IMR-90 (cell line): ENCODE results near the gene DUS1L. TPM values are rescaled to one million over a fixed set of nuclear protein-coding genes. Genes with fewer than 3 reads are reported as not detected.
A peak's percentile ranks its signal among the peaks of the same experiment; 100 is the strongest.

Source experiments
- ATAC-seq: fragments of 200-7000 bp; cut with Tn5 transposase; 2 replicates; pipeline ENCODE4 v1.9.1; 2020; ENCODE audit warnings: low read depth, mild to moderate bottlenecking, moderate library complexity
- BruUV-seq: library from RNA; stranded (reverse); fragments of 400-500 nt; replicated peaks from 2 replicates; lab custom pipeline; 2021; lab: Mats Ljungman, UMichigan
- CTCF ChIA-PET: fragments of 300-600 bp; formaldehyde crosslinking; extraction: SDS; loops from one replicate; lab custom pipeline; 2021; ENCODE audit warnings: antibody characterized with exemption; lab: Yijun Ruan, JAX
- POLR2A ChIA-PET: fragments of 300-600 bp; sonication (Branson Sonifier 250); formaldehyde crosslinking; loops from one replicate; lab custom pipeline; 2022; ENCODE audit warnings: antibody characterized with exemption; ENCODE audit not compliant: unreplicated experiment; lab: Charles Lee
- DNase-seq: peaks from one replicate; pipeline ENCODE4 v3.0.0; 2013
- H2AFZ ChIP-seq: replicated peaks from 2 replicates; pipeline ENCODE3; 2013; ENCODE audit warnings: low read length, mild to moderate bottlenecking; ENCODE audit not compliant: poor library complexity
- H2AK5ac ChIP-seq: 2 replicates; pipeline ENCODE4 v1.6.1; 2013; ENCODE audit warnings: low read depth, low read length, inconsistent platforms
- H2AK9ac ChIP-seq: replicated peaks from 2 replicates; pipeline ENCODE3; 2013; ENCODE audit warnings: mild to moderate bottlenecking, low read depth, low read length, moderate library complexity; ENCODE audit not compliant: poor library complexity
- H2BK120ac ChIP-seq: 2 replicates; pipeline ENCODE4 v1.6.1; 2013; ENCODE audit warnings: low read depth, low read length, inconsistent platforms
- H2BK15ac ChIP-seq: 3 replicates; pipeline ENCODE4 v1.6.1; 2013; ENCODE audit warnings: low read depth, low read length, inconsistent platforms
- H2BK20ac ChIP-seq: 2 replicates; pipeline ENCODE4 v1.6.1; 2013; ENCODE audit warnings: low read depth, mild to moderate bottlenecking, inconsistent platforms, low read length, moderate library complexity
- H2BK5ac ChIP-seq: 2 replicates; pipeline ENCODE4 v1.6.1; 2013; ENCODE audit warnings: mild to moderate bottlenecking, low read depth, low read length, inconsistent platforms; ENCODE audit not compliant: poor library complexity, severe bottlenecking
- H3K14ac ChIP-seq: replicated peaks from 2 replicates; pipeline ENCODE4 v1.6.1; 2013; ENCODE audit warnings: low read depth, low read length, inconsistent platforms
- H3K18ac ChIP-seq: 2 replicates; pipeline ENCODE4 v1.6.1; 2013; ENCODE audit warnings: low read depth, low read length, control low read depth
- H3K23ac ChIP-seq: 2 replicates; pipeline ENCODE4 v1.6.1; 2013; ENCODE audit warnings: low read depth, low read length, inconsistent platforms
- H3K27ac ChIP-seq: 2 replicates; pipeline ENCODE4 v1.5.1; 2013; ENCODE audit warnings: mild to moderate bottlenecking, control low read depth, low read length; ENCODE audit not compliant: insufficient read depth
- H3K27me3 ChIP-seq: 2 replicates; pipeline ENCODE4 v1.6.1; 2013; ENCODE audit warnings: low read length; ENCODE audit not compliant: control insufficient read depth, insufficient read depth
- H3K36me3 ChIP-seq: 2 replicates; pipeline ENCODE4 v1.6.1; 2013; ENCODE audit warnings: low read length, mixed read lengths; ENCODE audit not compliant: control insufficient read depth, insufficient read depth
- H3K4ac ChIP-seq: 2 replicates; pipeline ENCODE4 v1.6.1; 2013; ENCODE audit warnings: low read depth, low read length, inconsistent platforms
- H3K4me1 ChIP-seq: 2 replicates; pipeline ENCODE4 v1.6.1; 2013; ENCODE audit warnings: low read length, mixed read lengths; ENCODE audit not compliant: control insufficient read depth, insufficient read depth
- H3K4me2 ChIP-seq: 2 replicates; pipeline ENCODE4 v1.6.1; 2013; ENCODE audit warnings: low read depth, mild to moderate bottlenecking, control low read depth, low read length, moderate library complexity
- H3K4me3 ChIP-seq: 2 replicates; pipeline ENCODE4 v1.5.1; 2013; ENCODE audit warnings: low read depth, mild to moderate bottlenecking, control low read depth, low read length, moderate library complexity; ENCODE audit not compliant: insufficient read depth
- H3K56ac ChIP-seq: 2 replicates; pipeline ENCODE4 v1.6.1; 2013; ENCODE audit warnings: low read length, inconsistent platforms; ENCODE audit not compliant: insufficient read depth; ENCODE audit errors: extremely low read depth
- H3K79me1 ChIP-seq, 2 experiments: 2 replicates each; pipeline ENCODE4 v1.6.1; 2013; ENCODE audit warnings: low read length in 2 of 2, inconsistent platforms in 1 of 2, low read depth in 1 of 2
- H3K9ac ChIP-seq: 2 replicates; pipeline ENCODE4 v1.6.1; 2013; ENCODE audit warnings: low read depth, low read length, control low read depth
- H3K9me1 ChIP-seq: 2 replicates; pipeline ENCODE4 v1.6.1; 2013; ENCODE audit warnings: low read length, inconsistent platforms; ENCODE audit not compliant: insufficient read depth
- H3K9me3 ChIP-seq: 2 replicates; pipeline ENCODE4 v1.6.1; 2013; ENCODE audit warnings: low read length; ENCODE audit not compliant: control insufficient read depth, insufficient read depth
- H4K20me1 ChIP-seq: 2 replicates; pipeline ENCODE4 v1.6.1; 2013; ENCODE audit warnings: low read length, inconsistent platforms; ENCODE audit not compliant: insufficient read depth
- H4K5ac ChIP-seq: 2 replicates; pipeline ENCODE4 v1.6.1; 2013; ENCODE audit warnings: mild to moderate bottlenecking, low read depth, low read length, control low read depth
- H4K8ac ChIP-seq, 2 experiments: 2 replicates each; pipeline ENCODE4 v1.6.1; 2013; ENCODE audit warnings: low read depth in 2 of 2, low read length in 2 of 2, control low read depth in 1 of 2, inconsistent platforms in 1 of 2
- H4K91ac ChIP-seq: 2 replicates; pipeline ENCODE4 v1.6.1; 2013; ENCODE audit warnings: low read depth, low read length, inconsistent platforms; ENCODE audit not compliant: insufficient read depth
- BHLHE40 ChIP-seq: fragments of 150-350 bp; IDR thresholded peaks from 2 replicates; pipeline ENCODE4 v1.6.1; 2016; ENCODE audit warnings: mild to moderate bottlenecking, low read depth, low read length
- CEBPB ChIP-seq: IDR thresholded peaks from 2 replicates; pipeline ENCODE4 v1.6.1; 2012; ENCODE audit warnings: low read depth, low read length, improper control_type of control experiment
- CHD1 ChIP-seq: IDR thresholded peaks from 2 replicates; pipeline ENCODE4 v1.6.1; 2012; ENCODE audit warnings: low read depth, low read length, improper control_type of control experiment
- ELK1 ChIP-seq: fragments of 150-350 bp; IDR thresholded peaks from 2 replicates; pipeline ENCODE4 v1.6.1; 2016; ENCODE audit warnings: low read depth, mild to moderate bottlenecking, low read length, moderate library complexity, borderline replicate concordance
- FOS ChIP-seq: fragments of 150-350 bp; IDR thresholded peaks from 2 replicates; pipeline ENCODE4 v1.6.1; 2016; ENCODE audit warnings: low read depth, low read length
- MAZ ChIP-seq: IDR thresholded peaks from 2 replicates; pipeline ENCODE4 v1.6.1; 2012; ENCODE audit warnings: low read depth, mild to moderate bottlenecking, low read length, improper control_type of control experiment, moderate library complexity, borderline replicate concordance
- MXI1 ChIP-seq: IDR thresholded peaks from 2 replicates; pipeline ENCODE4 v1.6.1; 2012; ENCODE audit warnings: low read depth, mild to moderate bottlenecking, low read length, moderate library complexity, borderline replicate concordance
- NFE2L2 ChIP-seq: fragments of 150-350 bp; IDR thresholded peaks from 2 replicates; pipeline ENCODE4 v1.6.1; 2016; ENCODE audit warnings: low read depth, mild to moderate bottlenecking, low read length
- POLR2A ChIP-seq: IDR thresholded peaks from 2 replicates; pipeline ENCODE4 v1.6.1; 2012; ENCODE audit warnings: mild to moderate bottlenecking, low read depth, low read length
- RCOR1 ChIP-seq: IDR thresholded peaks from 2 replicates; pipeline ENCODE4 v1.6.1; 2012; ENCODE audit warnings: mild to moderate bottlenecking, low read length, improper control_type of control experiment; ENCODE audit not compliant: insufficient replicate concordance
- SMC3 ChIP-seq: fragments of 150-350 bp; IDR thresholded peaks from 2 replicates; pipeline ENCODE4 v1.6.1; 2016; ENCODE audit warnings: low read depth, mild to moderate bottlenecking, antibody characterized with exemption, low read length, moderate library complexity
- WGBS, 2 experiments: methylation state at CpG; one replicate each; pipeline versions ENCODE4 v1.1.5 to v1.1.7; 2013; ENCODE audit warnings: missing lambda C conversion rate in 2 of 2; ENCODE audit not compliant: insufficient read length in 1 of 2; ENCODE audit errors: extremely low coverage in 2 of 2; 5-methylcytosine and 5-hydroxymethylcytosine counted together
- dilution Hi-C: fragments of 300-500 bp; cut with HindIII; formaldehyde crosslinking; loops from one replicate; pipeline ENCODE4 v1.14.3; 2018; ENCODE audit warnings: low sequenced_read_pairs; ENCODE audit not compliant: unreplicated experiment
- in situ Hi-C: fragments of 300-500 bp; cut with MboI; formaldehyde crosslinking; loops from 3 replicates; pipeline ENCODE4 v1.14.3; 2019; ENCODE audit warnings: low sequenced_read_pairs, inconsistent platforms, mixed read lengths
- intact Hi-C: fragments of 100-400 bp; cut with micrococcal nuclease; formaldehyde crosslinking; loops from 2 replicates; pipeline ENCODE4 v1.10.0; 2022
- polyA plus RNA-seq, 3 experiments: library from polyadenylated mRNA; depleted of rRNA; stranded (reverse); fragments of >200 nt; gene quantifications; 2 replicates each; pipeline ENCODE4 v1.2.3, GENCODE V29; 2012; ENCODE audit warnings: low replicate concordance in 1 of 3
- total RNA-seq: library from RNA; depleted of rRNA; stranded (reverse); fragments of >200 nt; gene quantifications from 2 replicates; pipeline ENCODE4 v1.2.3, GENCODE V29; 2012
- TF ChIP-seq, protein P1 (sequence below): conservative IDR thresholded peaks from 2 replicates; pipeline ENCODE4 v1.5.1; 2012; ENCODE audit warnings: mild to moderate bottlenecking, low read depth, low read length, improper control_type of control experiment

DUS1L gene
- total and polyA plus RNA-seq, 2 of the 4 experiments (the other 2 are of a cell fraction) = 29.0 to 76.9 TPM

- Histone ChIP-seq H3K27me3 (no peaks in the 10 kb centered on the region), H3K4me3 (no peak overlapping the region), H3K36me3 (peaks cover 2% of the 10 kb centered on the region), H3K14ac (no peak overlapping the region), H3K18ac (no peak overlapping the region), H2AFZ (peak overlapping the region; percentile 94), H2BK15ac (no peak overlapping the region), H2AK9ac (no peak overlapping the region), H3K27ac (no peak overlapping the region), H4K8ac (no peak overlapping the region), H2BK5ac (no peak overlapping the region), H2AK5ac (no peak overlapping the region), H3K9me3 (no peaks in the 10 kb centered on the region), H3K4me2 (no peak overlapping the region), H3K23ac (no peak overlapping the region), H4K20me1 (no peaks in the 10 kb centered on the region; the same call in 1 of the 2 replicates), H4K91ac (no peak overlapping the region), H3K4me1 (peaks cover 4% of the 10 kb centered on the region; the same call in 1 of the 2 replicates), H3K9ac (no peak overlapping the region), H3K4ac (no peak overlapping the region), H2BK120ac (no peak overlapping the region), H3K9me1 (no peaks in the 10 kb centered on the region), H3K56ac (no peak overlapping the region), H3K79me1 (no peaks in the 10 kb centered on the region), H2BK20ac (no peak overlapping the region), H4K5ac (no peak overlapping the region)
- ATAC-seq (no peak), DNase-seq (no peak)
- in situ Hi-C loops = loop anchor here (5.0 kb wide), 1 partner anchor 127 kb away; no protein-coding TSS in a partner anchor
- intact Hi-C loops = loop anchor here (1.0 to 10.0 kb wide), 2 partner anchors 124 to 295 kb away; no protein-coding TSS in a partner anchor
- 74% methylated on average over 19 of the region's 31 CpGs; no CpG with 5 or more reads in 1 of the 2 experiments for WGBS, 2 experiments
- dilution Hi-C loops = no loop called here
- no TSS peak for BruUV-seq
- CTCF ChIA-PET = interaction anchor here (0.5 to 1.3 kb wide), 3 partner anchors 69 to 176 kb away, joined by 3 to 4 read pairs (median 3); no protein-coding TSS in a partner anchor
- POLR2A ChIA-PET = no interaction called here
- TF ChIP-seq MXI1 (no peak), FOS (no peak), MAZ (no peak), SMC3 (no peak), CHD1 (no peak), BHLHE40 (no peak), POLR2A (no peak), RCOR1 (no peak), NFE2L2 (no peak), ELK1 (no peak), CEBPB (no peak)
- TF ChIP-seq, protein P1, sequence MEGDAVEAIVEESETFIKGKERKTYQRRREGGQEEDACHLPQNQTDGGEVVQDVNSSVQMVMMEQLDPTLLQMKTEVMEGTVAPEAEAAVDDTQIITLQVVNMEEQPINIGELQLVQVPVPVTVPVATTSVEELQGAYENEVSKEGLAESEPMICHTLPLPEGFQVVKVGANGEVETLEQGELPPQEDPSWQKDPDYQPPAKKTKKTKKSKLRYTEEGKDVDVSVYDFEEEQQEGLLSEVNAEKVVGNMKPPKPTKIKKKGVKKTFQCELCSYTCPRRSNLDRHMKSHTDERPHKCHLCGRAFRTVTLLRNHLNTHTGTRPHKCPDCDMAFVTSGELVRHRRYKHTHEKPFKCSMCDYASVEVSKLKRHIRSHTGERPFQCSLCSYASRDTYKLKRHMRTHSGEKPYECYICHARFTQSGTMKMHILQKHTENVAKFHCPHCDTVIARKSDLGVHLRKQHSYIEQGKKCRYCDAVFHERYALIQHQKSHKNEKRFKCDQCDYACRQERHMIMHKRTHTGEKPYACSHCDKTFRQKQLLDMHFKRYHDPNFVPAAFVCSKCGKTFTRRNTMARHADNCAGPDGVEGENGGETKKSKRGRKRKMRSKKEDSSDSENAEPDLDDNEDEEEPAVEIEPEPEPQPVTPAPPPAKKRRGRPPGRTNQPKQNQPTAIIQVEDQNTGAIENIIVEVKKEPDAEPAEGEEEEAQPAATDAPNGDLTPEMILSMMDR = no peak
Measured at GRCh38 chr17:82029990-82030469, 35.6 kb downstream of the DUS1L start.
